Stimulated activated CD8-positive, alpha-beta memory T cell treated with anti-CD3 and anti-CD28 coated beads, Interleukin-15, amount 100 ng/mL, for 4 hours (primary cell): ENCODE results near the gene VNN1.
"Not testable (repeated sequence)": the region's sequence is repeated elsewhere in the genome, so short reads cannot be mapped to it uniquely, and the experiment has no call there.

Source experiments
- DNase-seq, 2 donors: peaks; one replicate each; pipeline ENCODE4 v3.0.0-alpha.2; 2020; ENCODE audit warnings: low read depth in 2 of 2

The VNN1 gene

GRCh38 chr6:132671295-132671694, 42.6 kb downstream of the VNN1 start:
- no peak for DNase-seq

GRCh38 chr6:132669690-132670291, 44.1 kb downstream of the VNN1 start:
- no peak for DNase-seq

- DNase-seq: no peak
Measured at GRCh38 chr6:132666118-132666517, 47.7 kb downstream of the VNN1 start.

GRCh38 chr6:132664309-132665034, 49.4 kb downstream of the VNN1 start:
- DNase-seq: no peak

GRCh38 chr6:132663661-132664060, 50.2 kb downstream of the VNN1 start:
- no peak for DNase-seq

- no peak for DNase-seq
Measured at GRCh38 chr6:132661906-132662305, 51.9 kb downstream of the VNN1 start.

- DNase-seq: no peak
Measured at GRCh38 chr6:132659082-132659481, 54.8 kb downstream of the VNN1 start, which contains the start of gene TAAR1. Gene TAAR1, minus strand, starts transcription at chr6:132659182. Its CDS starts 13,179 bp downstream, at chr6:132646003.

GRCh38 chr6:132651062-132651461, 62.8 kb downstream of the VNN1 start:
- no peak for DNase-seq

GRCh38 chr6:132650429-132650828, 63.4 kb downstream of the VNN1 start:
- DNase-seq: no peak

GRCh38 chr6:132648828-132649227, 65.0 kb downstream of the VNN1 start:
- no peak for DNase-seq

GRCh38 chr6:132648356-132648755, 65.5 kb downstream of the VNN1 start:
- no peak for DNase-seq

- DNase-seq: no peak
Measured at GRCh38 chr6:132643547-132643946, 70.3 kb downstream of the VNN1 start.

GRCh38 chr6:132637135-132637534, 76.7 kb downstream of the VNN1 start:
- not testable (repeated sequence) for DNase-seq

- DNase-seq: not testable (repeated sequence)
Measured at GRCh38 chr6:132635906-132636305, 77.9 kb downstream of the VNN1 start.

GRCh38 chr6:132635288-132635687, 78.6 kb downstream of the VNN1 start:
- DNase-seq: not testable (repeated sequence)

- DNase-seq: no peak
Measured at GRCh38 chr6:132634796-132635195, 79.1 kb downstream of the VNN1 start.

GRCh38 chr6:132633362-132633761, 80.5 kb downstream of the VNN1 start:
- no peak for DNase-seq
